Measurements from ENCODE around the gene GOLGA6D. TPM values are rescaled to one million over a fixed set of nuclear protein-coding genes. Genes with fewer than 3 reads are reported as not detected.

The GOLGA6D gene
- total and polyA plus RNA-seq, 2 of the 8 experiments (the other 6 are each of a cell fraction or from before 2014, with no cell fraction given): 0.27 to 0.69 TPM

DNA sequence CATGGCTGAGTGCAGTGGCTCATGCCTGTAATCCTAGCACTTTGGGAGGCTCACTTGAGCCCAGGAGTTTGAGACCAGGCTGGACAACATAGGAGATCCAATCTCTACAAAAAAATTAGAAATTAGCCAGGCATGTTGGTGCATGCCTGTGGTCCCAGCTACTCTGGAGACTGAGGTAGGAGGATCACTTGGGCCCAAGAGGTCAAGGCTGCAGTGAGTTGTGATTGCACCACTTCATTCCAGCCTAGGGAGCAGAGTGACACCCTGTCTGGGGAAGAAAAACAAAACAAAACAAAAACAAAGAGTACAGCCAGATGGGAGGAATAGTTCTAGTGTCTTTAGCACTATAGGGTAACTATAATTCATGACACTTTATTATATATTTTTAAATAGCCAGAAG, 27.1 kb downstream of the GOLGA6D start:
- TF ChIP-seq, protein P1, sequence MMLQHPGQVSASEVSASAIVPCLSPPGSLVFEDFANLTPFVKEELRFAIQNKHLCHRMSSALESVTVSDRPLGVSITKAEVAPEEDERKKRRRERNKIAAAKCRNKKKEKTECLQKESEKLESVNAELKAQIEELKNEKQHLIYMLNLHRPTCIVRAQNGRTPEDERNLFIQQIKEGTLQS (IDR thresholded peaks at IDR 0.05; ENCODE audit: insufficient read depth, low read depth, low read length): no peak
- TF ChIP-seq HDAC6 (IDR thresholded peaks at IDR 0.05; ENCODE audit: low read depth, low read length): no peak
- TF ChIP-seq TEAD4 (IDR thresholded peaks at IDR 0.05; ENCODE audit: low read depth, low read length): no peak
- TF ChIP-seq SRF (IDR thresholded peaks at IDR 0.05; ENCODE audit: low read depth, low read length): no peak
- no peak for TF ChIP-seq BACH1 (IDR thresholded peaks at IDR 0.05; ENCODE audit: low read length)
- no peak for TF ChIP-seq SIRT6 (IDR thresholded peaks at IDR 0.05; ENCODE audit: low read length)
- TF ChIP-seq, protein P2, sequence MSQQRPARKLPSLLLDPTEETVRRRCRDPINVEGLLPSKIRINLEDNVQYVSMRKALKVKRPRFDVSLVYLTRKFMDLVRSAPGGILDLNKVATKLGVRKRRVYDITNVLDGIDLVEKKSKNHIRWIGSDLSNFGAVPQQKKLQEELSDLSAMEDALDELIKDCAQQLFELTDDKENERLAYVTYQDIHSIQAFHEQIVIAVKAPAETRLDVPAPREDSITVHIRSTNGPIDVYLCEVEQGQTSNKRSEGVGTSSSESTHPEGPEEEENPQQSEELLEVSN (IDR thresholded peaks at IDR 0.05): no peak
- no peak for TF ChIP-seq POLR2AphosphoS5 (IDR thresholded peaks at IDR 0.05; ENCODE audit: low read depth, low read length)
- FAIRE-seq (no peak), DNase-seq (ENCODE audit: low read depth in 1 of 2, low spot score in 2 of 2) (no peak)
- Histone ChIP-seq H3K14ac (ENCODE audit: insufficient read length) (no peak overlapping the region), H3K4me3 (ENCODE audit: extremely low read depth in 1 of 4, insufficient read depth in 2 of 4, low read depth in 3 of 4, low read length in 4 of 4) (no peak overlapping the region), H3K23ac (ENCODE audit: insufficient read length) (no peak overlapping the region), H3K4me2 (ENCODE audit: insufficient read depth in 1 of 2, low read depth in 2 of 2, low read length in 2 of 2) (no peak overlapping the region), H4K20me1 (replicated peaks in 1 of 2; ENCODE audit: control insufficient read depth in 1 of 2, insufficient read depth in 2 of 2, low read length in 2 of 2) (no peaks in the 10 kb centered on the region), H2BK5ac (ENCODE audit: low read depth, low read length) (no peak overlapping the region), H4K91ac (replicated peaks; ENCODE audit: insufficient read length, low read length) (no peak overlapping the region), H2AK5ac (ENCODE audit: low read depth, low read length) (no peak overlapping the region), H2AFZ (ENCODE audit: low read length) (no peak overlapping the region), H3K36me3 (ENCODE audit: control insufficient read depth in 2 of 4, insufficient read depth in 4 of 4, low read length in 3 of 4) (no peaks in the 10 kb centered on the region), H3K79me2 (ENCODE audit: control insufficient read depth in 1 of 2, insufficient read depth in 2 of 2, low read length in 2 of 2) (no peaks in the 10 kb centered on the region), H3K79me1 (ENCODE audit: low read depth, low read length) (no peaks in the 10 kb centered on the region), H3K23me2 (ENCODE audit: low read depth, low read length) (no peaks in the 10 kb centered on the region), H2BK120ac (replicated peaks; ENCODE audit: low read depth, low read length) (no peak overlapping the region), H3K27me3 (replicated peaks in 1 of 4; ENCODE audit: control insufficient read depth in 3 of 4, extremely low read depth in 1 of 4, insufficient read depth in 3 of 4, low read length in 3 of 4) (no peaks in the 10 kb centered on the region), H3K4ac (replicated peaks; ENCODE audit: insufficient read length, low read depth, low read length) (no peak overlapping the region), H3K4me1 (replicated peaks in 1 of 4; ENCODE audit: control insufficient read depth in 3 of 4, insufficient read depth in 4 of 4, low read length in 3 of 4) (no peaks in the 10 kb centered on the region), H3K56ac (replicated peaks; ENCODE audit: insufficient read length, low read depth, low read length) (no peak overlapping the region), H3K9ac (replicated peaks in 1 of 4; ENCODE audit: extremely low read depth in 1 of 4, low read depth in 3 of 4, low read length in 3 of 4) (no peak overlapping the region), H4K5ac (ENCODE audit: insufficient read length, low read depth, low read length) (no peak overlapping the region), H2BK12ac (ENCODE audit: low read depth, low read length) (no peak overlapping the region), H3K27ac (ENCODE audit: low read depth, low read length) (no peak overlapping the region), H3K18ac (ENCODE audit: extremely low read depth, low read length) (no peak overlapping the region), H2BK20ac (ENCODE audit: low read length) (no peak overlapping the region), H4K8ac (ENCODE audit: extremely low read depth, insufficient read depth, low read length) (no peak overlapping the region), H3K9me3 (ENCODE audit: insufficient read depth in 2 of 2, low read depth in 1 of 2, low read length in 1 of 2) (no peaks in the 10 kb centered on the region), H2BK15ac (ENCODE audit: low read length) (no peak overlapping the region)
- POLR2A ChIA-PET (ENCODE audit: partially characterized antibody): no interaction called here
- CTCF ChIA-PET (ENCODE audit: partially characterized antibody): interaction anchor here (0.8 to 2.9 kb wide), 3 partner anchors 61 to 267 kb away, joined by 3 to 20 read pairs (median 3); no protein-coding TSS in a partner anchor

Measured in H1 (cell line).